H1 (cell line): Measurements from ENCODE around the gene CHMP5. TPM values are rescaled to one million over a fixed set of nuclear protein-coding genes. Genes with fewer than 3 reads are reported as not detected.

ENCODE experiments used
- CTCF ChIA-PET: fragments of 300-600 bp; sonication (Branson Sonifier 250); formaldehyde crosslinking; loops from one replicate; lab custom pipeline; 2021; ENCODE audit not compliant: partially characterized antibody; lab: Charles Lee
- POLR2A ChIA-PET: fragments of 300-600 bp; sonication (Branson Sonifier 250); formaldehyde crosslinking; loops from one replicate; lab custom pipeline; 2021; ENCODE audit warnings: inconsistent platforms; ENCODE audit not compliant: partially characterized antibody; lab: Charles Lee
- DNase-seq, 2 experiments: peaks; one replicate each; pipeline versions ENCODE4 v3.0.0 to v3.0.0-alpha.2; 2010 to 2022; ENCODE audit warnings: low spot score in 2 of 2, low read depth in 1 of 2, mixed read lengths in 1 of 2
- FAIRE-seq: peaks from 2 replicates; lab custom pipeline; 2011; peaks lifted over from hg19 to GRCh38; lab: Jason Lieb, UNC
- H2AFZ ChIP-seq: 2 replicates; pipeline ENCODE4 v1.8.1; 2012; ENCODE audit warnings: low read length, inconsistent platforms
- H2AK5ac ChIP-seq: 2 replicates; pipeline ENCODE4 v1.6.1; 2013; ENCODE audit warnings: low read depth, low read length
- H2BK120ac ChIP-seq: replicated peaks from 2 replicates; pipeline ENCODE3; 2013; ENCODE audit warnings: low read depth, low read length, inconsistent platforms
- H2BK12ac ChIP-seq: 2 replicates; pipeline ENCODE4 v1.6.1; 2013; ENCODE audit warnings: low read depth, low read length
- H2BK15ac ChIP-seq: 2 replicates; pipeline ENCODE4 v1.6.1; 2013; ENCODE audit warnings: low read length
- H2BK20ac ChIP-seq: 2 replicates; pipeline ENCODE4 v1.6.1; 2013; ENCODE audit warnings: low read length
- H2BK5ac ChIP-seq: 2 replicates; pipeline ENCODE4 v1.6.1; 2013; ENCODE audit warnings: low read depth, low read length
- H3K14ac ChIP-seq: 2 replicates; pipeline ENCODE4 v1.6.1; 2013; ENCODE audit warnings: inconsistent platforms; ENCODE audit not compliant: insufficient read length
- H3K18ac ChIP-seq: 2 replicates; pipeline ENCODE4 v1.6.1; 2013; ENCODE audit warnings: low read length; ENCODE audit errors: extremely low read depth
- H3K23ac ChIP-seq: 2 replicates; pipeline ENCODE4 v1.6.1; 2013; ENCODE audit warnings: inconsistent platforms; ENCODE audit not compliant: insufficient read length
- H3K23me2 ChIP-seq: 2 replicates; pipeline ENCODE4 v1.6.1; 2013; ENCODE audit warnings: low read depth, low read length
- H3K27ac ChIP-seq: 2 replicates; pipeline ENCODE4 v1.6.1; 2011; ENCODE audit warnings: low read depth, low read length, inconsistent platforms
- H3K27me3 ChIP-seq, 4 experiments: replicated peaks in 1 of 4; 1 replicate in 1 of 4; 2 replicates in 3 of 4; pipeline versions ENCODE4 v1.6.1 to v1.8.1; 2011 to 2013; ENCODE audit warnings: low read length in 3 of 4, mild to moderate bottlenecking in 3 of 4, inconsistent platforms in 2 of 4, mixed read lengths in 2 of 4, moderate library complexity in 1 of 4; ENCODE audit not compliant: control insufficient read depth in 3 of 4, insufficient read depth in 3 of 4; ENCODE audit errors: extremely low read depth in 1 of 4
- H3K36me3 ChIP-seq, 4 experiments: 2 replicates each; pipeline versions ENCODE4 v1.6.1 to v1.8.1; 2011 to 2013; ENCODE audit warnings: mild to moderate bottlenecking in 4 of 4, low read length in 3 of 4, moderate library complexity in 2 of 4, control low read depth in 1 of 4, inconsistent platforms in 1 of 4; ENCODE audit not compliant: insufficient read depth in 4 of 4, control insufficient read depth in 2 of 4
- H3K4ac ChIP-seq: replicated peaks from 2 replicates; pipeline ENCODE3; 2013; ENCODE audit warnings: low read length, low read depth, mixed read lengths, inconsistent platforms; ENCODE audit not compliant: insufficient read length
- H3K4me1 ChIP-seq, 4 experiments: replicated peaks in 1 of 4; 1 replicate in 1 of 4; 2 replicates in 3 of 4; pipeline versions ENCODE4 v1.6.1 to v1.8.1; 2011 to 2013; ENCODE audit warnings: low read length in 3 of 4, inconsistent platforms in 2 of 4, mixed read lengths in 1 of 4; ENCODE audit not compliant: insufficient read depth in 4 of 4, control insufficient read depth in 3 of 4
- H3K4me2 ChIP-seq, 2 experiments: 2 replicates each; pipeline versions ENCODE4 v1.6.1 to v1.8.1; 2011 to 2013; ENCODE audit warnings: low read depth in 2 of 2, low read length in 2 of 2, control low read depth in 1 of 2, inconsistent platforms in 1 of 2, mild to moderate bottlenecking in 1 of 2; ENCODE audit not compliant: insufficient read depth in 1 of 2
- H3K4me3 ChIP-seq, 4 experiments: fragments of 200-600, 300-600 bp in 1 of 4; sonication (generic), shearing (Covaris generic), sonication (Bioruptor Twin) in 1 of 4; 2 replicates each; pipeline versions ENCODE4 v1.5.1 to v1.8.1; 2011 to 2016; ENCODE audit warnings: low read length in 4 of 4, low read depth in 3 of 4, control low read depth in 2 of 4, inconsistent platforms in 2 of 4, mild to moderate bottlenecking in 2 of 4, mixed read lengths in 1 of 4, moderate library complexity in 1 of 4; ENCODE audit not compliant: insufficient read depth in 2 of 4; ENCODE audit errors: extremely low read depth in 1 of 4
- H3K56ac ChIP-seq: replicated peaks from 2 replicates; pipeline ENCODE3; 2013; ENCODE audit warnings: low read depth, mild to moderate bottlenecking, mixed read lengths, low read length, inconsistent platforms; ENCODE audit not compliant: insufficient read length
- H3K79me1 ChIP-seq: 2 replicates; pipeline ENCODE4 v1.6.1; 2013; ENCODE audit warnings: low read depth, low read length, control low read depth
- H3K79me2 ChIP-seq, 2 experiments: 2 replicates each; pipeline versions ENCODE4 v1.6.1 to v1.8.1; 2012 to 2013; ENCODE audit warnings: low read length in 2 of 2, mild to moderate bottlenecking in 2 of 2, inconsistent platforms in 1 of 2; ENCODE audit not compliant: insufficient read depth in 2 of 2, control insufficient read depth in 1 of 2
- H3K9ac ChIP-seq, 4 experiments: replicated peaks in 1 of 4; 1 replicate in 1 of 4; 2 replicates in 3 of 4; pipeline versions ENCODE4 v1.6.1 to v1.8.1; 2011 to 2013; ENCODE audit warnings: low read depth in 3 of 4, low read length in 3 of 4, control low read depth in 2 of 4, mild to moderate bottlenecking in 2 of 4, moderate library complexity in 2 of 4, inconsistent platforms in 1 of 4; ENCODE audit errors: extremely low read depth in 1 of 4
- H3K9me3 ChIP-seq, 2 experiments: 2 replicates each; pipeline versions ENCODE4 v1.6.1 to v1.8.1; 2012 to 2013; ENCODE audit warnings: mild to moderate bottlenecking in 2 of 2, moderate library complexity in 2 of 2, control low read depth in 1 of 2, inconsistent platforms in 1 of 2, low read depth in 1 of 2, low read length in 1 of 2, mixed read lengths in 1 of 2; ENCODE audit not compliant: insufficient read depth in 2 of 2
- H4K20me1 ChIP-seq, 2 experiments: replicated peaks in 1 of 2; 2 replicates each; pipeline versions ENCODE3 to v1.8.1; 2011 to 2013; ENCODE audit warnings: inconsistent platforms in 2 of 2, low read length in 2 of 2, mild to moderate bottlenecking in 1 of 2; ENCODE audit not compliant: insufficient read depth in 2 of 2, control insufficient read depth in 1 of 2
- H4K5ac ChIP-seq: 2 replicates; pipeline ENCODE4 v1.6.1; 2013; ENCODE audit warnings: low read length, low read depth, mixed read lengths, inconsistent platforms; ENCODE audit not compliant: insufficient read length
- H4K8ac ChIP-seq: 2 replicates; pipeline ENCODE4 v1.8.0; 2013; ENCODE audit warnings: mild to moderate bottlenecking, moderate library complexity, low read length, inconsistent platforms; ENCODE audit not compliant: insufficient read depth; ENCODE audit errors: extremely low read depth
- H4K91ac ChIP-seq: replicated peaks from 2 replicates; pipeline ENCODE3; 2013; ENCODE audit warnings: low read length, mixed read lengths, inconsistent platforms; ENCODE audit not compliant: insufficient read length
- ATF2 ChIP-seq: IDR thresholded peaks from 2 replicates; pipeline ENCODE4 v1.6.1; 2012; ENCODE audit warnings: low read length, inconsistent platforms
- BRCA1 ChIP-seq: IDR thresholded peaks from 2 replicates; pipeline ENCODE4 v1.6.1; 2012; ENCODE audit warnings: low read depth, low read length, improper control_type of control experiment
- CEBPB ChIP-seq: IDR thresholded peaks from 2 replicates; pipeline ENCODE4 v1.6.1; 2012; ENCODE audit warnings: low read depth, low read length
- CHD1 ChIP-seq: IDR thresholded peaks from 2 replicates; pipeline ENCODE4 v1.6.1; 2012; ENCODE audit warnings: low read depth, low read length, improper control_type of control experiment
- CHD2 ChIP-seq: IDR thresholded peaks from 2 replicates; pipeline ENCODE4 v1.6.1; 2012; ENCODE audit warnings: low read length, improper control_type of control experiment
- CREB1 ChIP-seq: IDR thresholded peaks from 2 replicates; pipeline ENCODE4 v1.6.1; 2012; ENCODE audit warnings: inconsistent platforms
- RXRA ChIP-seq: IDR thresholded peaks from 2 replicates; pipeline ENCODE4 v1.6.1; 2011; ENCODE audit warnings: low read depth, mild to moderate bottlenecking, low read length, moderate library complexity; ENCODE audit not compliant: insufficient read depth
- SP4 ChIP-seq: IDR thresholded peaks from 2 replicates; pipeline ENCODE4 v1.6.1; 2012; ENCODE audit warnings: low read length, inconsistent platforms
- SUZ12 ChIP-seq: fragments of 200-600 bp; sonication (generic); IDR thresholded peaks from 2 replicates; pipeline ENCODE4 v1.6.1; 2012; ENCODE audit warnings: mild to moderate bottlenecking, inconsistent platforms, low read length, moderate library complexity, mixed read lengths
- TEAD4 ChIP-seq: IDR thresholded peaks from 2 replicates; pipeline ENCODE4 v1.6.1; 2012; ENCODE audit warnings: low read depth, low read length, inconsistent platforms, mixed read lengths
- YY1 ChIP-seq: IDR thresholded peaks from 2 replicates; pipeline ENCODE4 v1.6.1; 2011; ENCODE audit warnings: low read depth, mild to moderate bottlenecking, low read length
- WGBS, 2 experiments: shearing (Covaris generic) in 1 of 2; methylation state at CpG; one replicate each; pipeline versions ENCODE4 v1.1.6 to v1.1.7; 2013 to 2015; ENCODE audit warnings: low lambda C conversion rate in 2 of 2, mixed read lengths in 2 of 2, inconsistent platforms in 1 of 2, low coverage in 1 of 2, missing lambda C conversion rate in 1 of 2; ENCODE audit not compliant: insufficient replicate concordance in 2 of 2, insufficient coverage in 1 of 2, insufficient read length in 1 of 2; ENCODE audit errors: extremely low coverage in 1 of 2, missing lambda C conversion rate in 1 of 2; 5-methylcytosine and 5-hydroxymethylcytosine counted together
- polyA plus RNA-seq, 7 experiments: library from polyadenylated mRNA; depleted of rRNA in 3 of 7; stranded (reverse) in 5 of 7; unstranded in 2 of 7; fragments of >200 nt in 5 of 7; fragments of 200-250 nt in 2 of 7; gene quantifications; 1 replicate in 5 of 7; 2 replicates in 1 of 7; 4 replicates in 1 of 7; pipeline versions ENCODE4 v1.2.1 to v1.2.3, GENCODE V29; 2011 to 2013; ENCODE audit warnings: missing spikeins in 2 of 7, mixed read lengths in 2 of 7
- total RNA-seq: library from RNA; stranded (reverse); fragmentation: NEBNext Ultra II Directional; extraction: Animal tissue kit (Norgen Biotek cat#: 25700); gene quantifications from 2 replicates; pipeline ENCODE4 v1.2.1, GENCODE V29; 2021
- TF ChIP-seq, protein P1 (sequence below): IDR thresholded peaks from 2 replicates; pipeline ENCODE4 v1.6.1; 2012; ENCODE audit warnings: inconsistent platforms

Gene CHMP5
- total and polyA plus RNA-seq, 2 of the 8 experiments (the other 6 are each of a cell fraction or from before 2014, with no cell fraction given), result 25.0 to 47.3 TPM

DNA sequence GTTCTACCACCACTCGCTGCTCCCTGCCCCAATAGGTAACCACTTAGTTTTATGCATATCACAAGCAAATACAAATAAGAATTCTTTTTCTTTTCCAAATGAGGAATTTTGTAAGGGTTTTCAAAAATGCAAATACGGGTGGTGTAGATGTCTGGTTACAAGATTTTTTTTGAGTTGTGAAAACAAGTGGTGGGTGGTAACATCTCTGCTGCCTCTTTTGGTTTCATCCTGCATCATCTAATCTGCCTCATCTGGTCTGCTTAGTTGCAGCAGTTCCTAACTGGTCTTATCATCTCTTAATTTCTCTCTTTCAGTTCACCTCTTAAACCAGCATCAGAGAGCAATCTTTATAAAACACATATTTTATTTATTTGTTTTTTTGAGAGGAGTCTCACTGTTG lies 30.7 kb downstream of the CHMP5 start:
- H3K9ac ChIP-seq, result no peak overlapping the region
- no peaks in the 10 kb centered on the region for H4K20me1 ChIP-seq
- no peak overlapping the region for H3K14ac ChIP-seq
- H3K18ac ChIP-seq, result no peak overlapping the region
- no peaks in the 10 kb centered on the region; the same call in 1 of the 2 replicates for H3K23me2 ChIP-seq
- no peak overlapping the region for H2BK120ac ChIP-seq
- peaks cover 0 to 53% of the 10 kb centered on the region in 2 experiments; a peak in 3 of 4 replicates for H3K79me2 ChIP-seq
- FAIRE-seq, result no peak
- no peak overlapping the region for H2AFZ ChIP-seq
- H2AK5ac ChIP-seq, result no peak overlapping the region
- 94% methylated on average over 2 of the region's 2 CpGs; no CpG with 5 or more reads in 1 of the 2 experiments for WGBS, 2 experiments
- CTCF ChIA-PET, result no interaction called here
- no peak overlapping the region for H3K4me3 ChIP-seq
- TF ChIP-seq TEAD4, result no peak
- TF ChIP-seq SUZ12, result no peak
- TF ChIP-seq BRCA1, result no peak
- TF ChIP-seq RXRA, result no peak
- TF ChIP-seq YY1, result no peak
- no peak for TF ChIP-seq CHD2
- TF ChIP-seq SP4, result no peak
- TF ChIP-seq CREB1, result no peak
- no peak for TF ChIP-seq ATF2
- no peak for TF ChIP-seq CEBPB
- no peak for TF ChIP-seq CHD1
- TF ChIP-seq, protein P1, sequence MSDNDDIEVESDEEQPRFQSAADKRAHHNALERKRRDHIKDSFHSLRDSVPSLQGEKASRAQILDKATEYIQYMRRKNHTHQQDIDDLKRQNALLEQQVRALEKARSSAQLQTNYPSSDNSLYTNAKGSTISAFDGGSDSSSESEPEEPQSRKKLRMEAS, result no peak
- no peak overlapping the region for H2BK20ac ChIP-seq
- H4K8ac ChIP-seq, result no peak overlapping the region
- H3K36me3 ChIP-seq, result peaks cover 2 to 56% (median 37%) of the 10 kb centered on the region in 4 experiments; a peak in 6 of 8 replicates
- H3K9me3 ChIP-seq, result no peaks in the 10 kb centered on the region
- H4K5ac ChIP-seq, result no peak overlapping the region
- H3K79me1 ChIP-seq, result peaks cover 3% of the 10 kb centered on the region
- H3K56ac ChIP-seq, result no peak overlapping the region
- no peak overlapping the region for H3K4me2 ChIP-seq
- DNase-seq, result no peak
- H3K4me1 ChIP-seq, result no peaks in the 10 kb centered on the region; a peak in 1 of 7 replicates
- no peak overlapping the region for H3K23ac ChIP-seq
- no peak overlapping the region for H2BK15ac ChIP-seq
- no peak overlapping the region for H3K27ac ChIP-seq
- no peak overlapping the region for H2BK5ac ChIP-seq
- POLR2A ChIA-PET, result interaction anchor here (1.8 kb wide), 1 partner anchor 8 kb away, joined by 5 read pairs; no protein-coding TSS in a partner anchor
- no peak overlapping the region for H3K4ac ChIP-seq
- H2BK12ac ChIP-seq, result no peak overlapping the region
- H4K91ac ChIP-seq, result no peak overlapping the region
- H3K27me3 ChIP-seq, result no peaks in the 10 kb centered on the region
